ENCODE data around the gene PGS1.

PGS1 gene

GRCh38 chr17:78408476-78409050, 30.1 kb downstream of the PGS1 start:
- no peak for DNase-seq (ENCODE audit: low spot score)

GRCh38 chr17:78409191-78409928, 30.9 kb downstream of the PGS1 start:
- DNase-seq (ENCODE audit: low spot score) = no peak

- no peak for DNase-seq (ENCODE audit: low spot score)
Observed at GRCh38 chr17:78411241-78411857, 32.9 kb downstream of the PGS1 start.

- no peak for DNase-seq (ENCODE audit: low spot score)
Observed at GRCh38 chr17:78412403-78412802, 34.0 kb downstream of the PGS1 start.

GRCh38 chr17:78414178-78415162, 36.0 kb downstream of the PGS1 start:
- DNase-seq (ENCODE audit: low spot score) = no peak

- no peak for DNase-seq (ENCODE audit: low spot score)
Observed at GRCh38 chr17:78415821-78416711, 37.6 kb downstream of the PGS1 start.

- DNase-seq (ENCODE audit: low spot score) = peak; percentile 54
Observed at GRCh38 chr17:78416791-78417530, 38.5 kb downstream of the PGS1 start.

DNA sequence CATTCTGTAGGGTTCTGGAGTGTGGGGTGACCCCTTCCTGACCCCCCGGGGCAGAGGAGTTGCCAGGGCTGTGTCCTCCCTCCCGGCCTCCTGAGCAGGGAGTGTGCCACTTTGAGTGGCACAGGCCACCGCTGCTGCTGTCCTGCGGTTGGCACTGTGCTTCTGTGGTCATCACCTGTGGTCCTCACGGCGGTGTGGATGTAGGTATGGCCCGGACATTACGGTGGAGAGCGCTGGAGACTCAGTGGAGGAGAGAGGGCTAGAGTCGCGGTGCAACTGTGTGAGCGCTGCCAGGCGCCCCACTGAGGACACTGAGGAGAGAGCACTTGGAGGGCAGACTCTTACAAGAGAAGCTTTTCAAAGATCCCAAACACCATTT, 39.1 kb downstream of the PGS1 start:
- DNase-seq (ENCODE audit: low spot score) = no peak

DNA sequence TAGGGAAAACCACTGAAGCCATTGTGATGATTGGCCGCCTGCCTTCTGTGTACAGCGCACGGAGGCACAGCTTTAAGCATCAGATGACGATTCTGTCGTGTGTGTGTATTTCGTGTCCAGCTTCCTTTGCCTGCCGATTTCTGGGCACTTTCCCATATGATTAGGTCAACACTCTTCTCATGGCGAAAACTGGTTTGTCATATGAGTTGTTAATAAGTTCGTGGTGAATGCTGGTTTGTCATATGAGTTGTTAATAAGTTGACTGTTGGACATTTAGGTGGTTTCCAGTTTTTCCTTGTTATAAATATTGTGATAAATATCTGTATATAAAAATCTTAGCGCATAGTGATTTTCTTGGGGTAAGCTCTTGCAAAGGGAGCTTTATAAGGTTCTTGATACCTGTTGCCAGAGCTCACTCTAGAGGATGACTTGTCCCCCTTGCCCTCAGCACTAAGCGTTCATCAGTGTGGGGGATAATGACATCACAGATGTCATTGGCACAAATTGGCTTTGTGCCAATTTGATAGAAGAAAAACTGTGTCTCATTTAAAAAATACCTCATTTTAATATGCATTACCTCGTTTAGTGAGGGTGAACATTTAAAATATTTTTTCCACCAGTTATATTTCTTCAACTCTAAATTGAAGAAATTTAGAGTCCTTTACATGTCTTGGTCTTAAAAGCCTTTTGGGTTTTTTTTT, 40.0 kb downstream of the PGS1 start:
- DNase-seq (ENCODE audit: low spot score) = no peak

DNA sequence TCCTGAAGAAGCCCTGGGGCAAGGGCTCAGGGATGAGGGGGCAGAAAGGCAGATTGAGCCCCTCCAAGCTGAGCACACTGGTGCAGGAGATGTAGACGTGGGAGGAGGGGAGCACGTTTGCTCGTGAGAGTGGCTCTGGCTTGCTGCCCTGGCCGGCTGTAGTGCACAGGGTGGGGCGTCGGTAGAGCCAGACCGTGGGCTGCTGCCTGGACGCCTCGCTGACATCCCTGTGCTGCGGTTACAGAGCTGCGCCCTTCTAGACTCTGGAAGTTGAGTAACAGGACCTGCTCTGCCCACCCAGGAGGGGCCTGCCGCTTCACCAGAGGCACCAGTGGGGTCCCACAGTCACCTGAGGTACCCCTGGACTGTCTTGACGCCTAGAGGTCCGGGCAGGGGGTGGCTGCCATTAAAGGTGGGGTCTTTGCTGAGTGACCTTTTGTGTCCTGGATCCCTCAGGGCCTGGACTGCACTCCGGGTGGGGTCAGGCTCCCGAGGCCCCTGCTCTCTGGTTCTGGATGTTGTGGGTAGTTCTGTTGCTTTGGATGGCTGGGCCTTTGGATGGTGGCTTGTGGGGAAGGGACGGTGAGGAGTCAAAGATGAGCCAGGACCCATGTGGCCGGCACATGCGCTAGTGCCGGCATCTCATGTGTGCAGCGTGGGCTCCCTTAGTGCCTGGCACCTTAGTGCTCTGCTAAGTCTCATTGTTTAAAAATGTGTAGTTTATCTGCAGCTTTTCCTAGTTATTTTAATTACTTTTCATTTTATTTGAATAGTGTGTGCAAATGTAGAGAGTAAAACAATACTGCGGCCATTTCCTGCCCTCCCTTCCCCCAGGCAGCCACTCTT, 41.7 kb downstream of the PGS1 start:
- DNase-seq (ENCODE audit: low spot score) = no peak

GRCh38 chr17:78421084-78421533, 42.7 kb downstream of the PGS1 start:
- DNase-seq (ENCODE audit: low spot score) = no peak

GRCh38 chr17:78421534-78422266, 43.3 kb downstream of the PGS1 start:
- peak; percentile 70 for DNase-seq (ENCODE audit: low spot score)

GRCh38 chr17:78422267-78422605, 43.8 kb downstream of the PGS1 start:
- DNase-seq (ENCODE audit: low spot score) = no peak

- no peak for DNase-seq (ENCODE audit: low spot score)
Observed at GRCh38 chr17:78422872-78423588, 44.6 kb downstream of the PGS1 start.

- no peak for DNase-seq (ENCODE audit: low spot score)
Observed at GRCh38 chr17:78423961-78424675, 45.7 kb downstream of the PGS1 start.

DNA sequence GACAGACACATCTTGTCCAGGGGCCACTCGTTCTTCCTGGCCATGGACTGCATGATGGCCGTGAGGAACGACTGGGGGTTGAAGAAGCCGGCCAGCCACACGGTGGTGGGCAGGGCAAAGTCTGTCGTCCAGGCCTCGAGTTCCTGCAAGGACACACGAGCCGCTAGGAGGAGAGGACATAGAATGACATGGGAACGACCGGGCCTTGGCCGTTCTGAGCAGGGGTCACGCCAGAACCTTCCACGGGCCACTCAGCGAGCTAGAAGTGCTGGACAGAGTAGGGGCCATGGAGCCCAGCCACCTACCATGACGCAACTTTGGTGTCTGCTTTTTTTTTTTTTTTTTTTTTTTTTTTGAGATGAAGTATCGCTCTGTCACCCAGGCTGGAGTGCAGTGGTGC, 47.0 kb downstream of the PGS1 start:
- no peak for DNase-seq (ENCODE audit: low spot score)

- peak; percentile 57 for DNase-seq (ENCODE audit: low spot score)
Observed at GRCh38 chr17:78426293-78426879, 47.9 kb downstream of the PGS1 start.

Data from putamen (tissue), 1 donor.